ENCODE measurements around the gene MLEC. TPM values are rescaled to one million over a fixed set of nuclear protein-coding genes. Genes with fewer than 3 reads are reported as not detected.

The MLEC gene
- total RNA-seq, 1 donor from 2014 or later: 45.1 TPM

DNA sequence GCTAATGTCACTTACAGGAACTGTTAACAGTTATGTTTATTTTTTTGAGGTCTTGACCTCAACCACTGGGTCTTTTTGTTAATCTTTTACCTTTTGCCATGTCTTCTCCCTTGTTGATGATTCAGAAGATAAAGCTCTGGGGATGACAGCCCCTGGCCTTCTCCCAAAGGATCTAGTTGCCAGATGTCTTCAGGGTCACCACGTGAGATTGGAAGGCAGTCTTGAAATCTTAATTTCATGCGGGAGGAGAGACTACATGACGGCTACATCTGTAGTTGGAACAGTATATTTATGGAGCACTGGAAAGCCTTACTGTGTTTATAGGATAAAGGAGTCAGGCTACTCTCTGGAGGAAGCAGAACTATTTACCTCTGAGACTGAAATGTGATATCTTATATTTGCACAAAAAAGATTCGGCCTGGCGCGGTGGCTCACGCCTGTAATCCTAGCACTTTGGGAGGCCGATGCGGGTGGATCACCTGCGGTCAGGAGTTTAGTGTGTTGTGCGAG, 5.6 kb downstream of the MLEC start:
- DNase-seq (ENCODE audit: low read depth in 2 of 2): no peak

DNA sequence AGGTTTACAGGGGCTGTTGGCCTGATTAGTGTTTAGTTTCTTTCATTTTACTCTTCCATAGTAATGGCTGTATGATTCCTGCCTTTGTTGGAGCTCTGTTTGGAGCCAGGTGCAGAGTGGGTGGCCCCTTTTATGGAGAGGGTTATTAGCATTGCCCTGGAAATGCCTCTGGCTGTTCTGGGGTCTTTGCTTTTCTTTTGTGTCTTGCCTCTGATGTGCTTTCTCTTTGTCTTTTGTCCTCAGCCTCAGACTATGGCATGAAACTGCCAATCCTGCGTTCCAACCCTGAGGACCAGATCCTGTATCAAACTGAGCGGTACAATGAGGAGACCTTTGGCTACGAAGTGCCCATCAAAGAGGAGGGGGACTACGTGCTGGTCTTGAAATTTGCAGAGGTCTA, 6.9 kb downstream of the MLEC start:
- DNase-seq (ENCODE audit: low read depth in 2 of 2): no peak

DNA sequence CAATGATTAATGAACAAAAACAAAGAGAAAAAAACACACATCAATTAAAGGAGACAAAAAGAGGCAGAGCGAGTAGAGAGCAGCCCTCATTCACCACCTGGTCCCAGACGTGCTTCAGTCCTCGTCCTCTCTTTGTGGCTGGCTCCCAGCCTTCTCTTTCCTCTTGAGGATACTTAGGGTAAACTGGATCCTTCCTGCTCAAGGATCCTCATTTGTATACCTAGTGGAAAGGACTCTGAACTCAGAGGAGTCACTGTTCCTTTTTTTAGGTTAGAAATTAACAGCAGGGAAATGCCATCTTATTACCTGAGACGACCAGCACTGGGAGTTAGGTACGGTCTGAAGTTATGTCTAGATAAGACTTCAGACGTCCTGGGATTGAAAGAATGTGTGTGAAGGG, 9.7 kb downstream of the MLEC start:
- DNase-seq (ENCODE audit: low read depth in 2 of 2): no peak

DNA sequence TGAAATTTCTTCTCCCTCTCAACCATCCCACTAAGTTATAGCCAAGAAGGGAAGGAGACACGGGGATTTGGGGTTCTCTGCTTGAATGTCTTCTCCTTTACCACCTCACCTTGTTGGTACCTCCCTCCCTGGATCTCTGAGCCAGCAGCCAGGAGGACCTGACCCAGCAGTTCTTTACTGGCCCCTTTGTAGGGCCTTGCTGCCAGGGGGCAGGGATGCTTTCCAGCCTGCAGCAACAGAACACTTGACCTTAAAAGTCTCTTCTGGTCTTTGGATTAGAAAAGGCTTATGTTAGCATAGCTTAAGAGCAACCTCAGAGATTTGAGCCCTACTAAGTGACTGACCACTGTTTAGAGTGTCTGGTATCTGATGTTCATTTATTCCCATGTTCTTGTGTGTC, 10.4 kb downstream of the MLEC start:
- no peak for DNase-seq (ENCODE audit: low read depth in 2 of 2)

DNA sequence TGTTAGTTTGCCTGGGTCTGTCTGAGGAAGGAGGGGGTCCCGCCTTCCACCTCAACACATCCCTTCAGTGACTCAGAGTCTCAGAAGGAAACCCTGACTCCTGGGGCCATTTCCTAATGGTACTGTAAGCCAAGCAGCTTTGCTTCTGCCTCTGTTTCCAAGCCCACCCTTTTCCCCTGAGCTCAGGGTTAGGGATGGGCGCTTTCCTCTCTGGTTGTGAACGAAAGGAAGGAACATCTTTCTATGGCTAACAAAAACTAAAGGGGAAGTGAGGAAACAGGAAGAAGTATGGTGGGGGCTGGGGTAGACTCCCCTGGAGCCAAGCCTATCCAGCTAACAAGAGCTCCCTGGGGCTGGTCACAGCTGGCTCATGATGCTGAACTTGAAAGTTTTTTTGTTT, 11.7 kb downstream of the MLEC start:
- DNase-seq (ENCODE audit: low read depth in 2 of 2): peak in 1 of 2 donors; percentile 58

DNA sequence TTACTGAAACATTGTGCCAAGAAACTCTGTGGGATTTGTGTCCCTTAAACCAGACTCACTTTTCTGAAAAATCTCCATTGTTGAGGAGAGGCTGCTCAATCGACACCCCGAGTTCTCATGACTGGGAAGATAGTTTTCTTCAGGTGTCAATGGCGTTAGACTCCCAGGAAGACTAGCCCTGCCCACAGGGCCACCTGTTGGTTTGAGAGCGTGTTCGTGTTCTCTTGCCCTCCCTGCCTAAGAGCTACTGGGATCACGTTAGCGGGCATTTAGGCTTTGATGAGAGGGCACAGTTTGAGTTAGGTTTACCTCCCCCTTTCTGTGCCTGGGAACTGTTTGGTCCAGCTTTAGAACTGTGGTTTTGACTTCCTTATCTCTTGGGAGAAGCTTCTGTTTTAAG, 12.6 kb downstream of the MLEC start:
- no peak for DNase-seq (ENCODE audit: low read depth in 2 of 2)

DNA sequence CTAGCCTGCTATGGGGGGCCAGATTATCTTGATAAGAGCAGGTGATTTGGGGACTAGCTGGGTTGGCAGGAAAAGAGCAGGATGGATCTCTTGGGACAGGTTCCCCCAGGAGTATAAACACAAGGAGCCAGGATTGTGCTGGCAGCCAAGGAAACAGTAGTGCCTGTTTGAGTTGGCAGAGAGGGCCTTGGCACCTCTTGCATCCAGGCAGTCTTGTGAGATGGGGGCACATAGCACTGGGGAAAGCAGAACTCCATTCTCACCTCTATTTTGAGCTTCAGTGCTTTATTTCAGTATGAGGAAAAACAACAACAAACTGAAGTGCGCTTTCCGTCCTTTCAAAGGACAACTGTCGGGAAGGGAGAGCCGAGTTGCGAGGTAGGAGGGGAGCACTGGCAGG, 13.9 kb downstream of the MLEC start:
- DNase-seq (ENCODE audit: low read depth in 2 of 2): no peak

DNA sequence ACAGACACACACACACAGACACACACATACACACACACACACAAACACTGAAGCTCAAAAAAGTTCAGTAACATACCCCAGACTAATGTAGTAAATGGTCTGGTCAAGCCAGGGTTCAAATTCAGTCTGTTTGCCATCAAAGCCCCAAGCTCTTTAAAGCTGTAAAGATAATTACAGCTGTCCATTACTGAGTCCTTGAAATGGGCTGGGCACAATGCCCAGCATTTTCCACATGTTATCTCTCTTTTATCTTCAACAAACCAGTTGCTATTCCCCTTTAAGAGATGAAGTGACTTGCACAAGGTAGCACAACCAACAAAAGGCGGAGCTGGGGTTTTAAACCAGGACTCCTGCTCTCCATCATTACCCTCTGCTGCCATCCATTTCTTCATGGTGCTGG, 15.7 kb downstream of the MLEC start:
- no peak for DNase-seq (ENCODE audit: low read depth in 2 of 2)

DNA sequence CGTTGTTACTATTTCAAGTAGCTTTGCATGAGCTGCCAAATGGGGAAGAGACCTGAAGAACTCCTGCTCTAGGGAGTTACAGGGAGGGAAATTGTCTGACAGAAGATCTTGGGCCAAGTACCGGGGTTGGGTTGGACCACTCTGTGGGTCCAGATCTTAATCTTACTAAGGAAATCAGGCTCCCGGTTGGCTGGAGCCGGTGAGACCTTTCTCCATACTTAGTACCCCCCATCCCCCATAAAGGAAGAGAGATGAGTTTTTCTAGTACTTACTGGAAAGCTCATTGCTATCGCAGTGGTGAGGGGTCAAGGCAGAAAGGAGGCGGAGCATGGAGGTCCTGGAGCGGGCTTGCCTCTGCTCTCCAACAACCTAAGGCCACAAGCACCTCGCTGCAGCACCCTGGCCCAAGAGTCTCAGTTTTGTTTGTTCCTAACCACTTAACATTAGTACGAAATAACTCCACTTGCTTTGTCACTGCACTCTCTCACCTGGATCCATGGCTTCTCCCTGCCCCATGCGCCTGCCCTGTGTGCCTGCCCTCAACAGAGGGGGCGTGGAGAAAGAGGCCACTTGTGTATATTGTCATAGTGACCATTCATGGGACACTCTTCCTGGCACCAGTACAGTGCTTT, 16.5 kb downstream of the MLEC start:
- no peak for DNase-seq (ENCODE audit: low read depth in 2 of 2)

DNA sequence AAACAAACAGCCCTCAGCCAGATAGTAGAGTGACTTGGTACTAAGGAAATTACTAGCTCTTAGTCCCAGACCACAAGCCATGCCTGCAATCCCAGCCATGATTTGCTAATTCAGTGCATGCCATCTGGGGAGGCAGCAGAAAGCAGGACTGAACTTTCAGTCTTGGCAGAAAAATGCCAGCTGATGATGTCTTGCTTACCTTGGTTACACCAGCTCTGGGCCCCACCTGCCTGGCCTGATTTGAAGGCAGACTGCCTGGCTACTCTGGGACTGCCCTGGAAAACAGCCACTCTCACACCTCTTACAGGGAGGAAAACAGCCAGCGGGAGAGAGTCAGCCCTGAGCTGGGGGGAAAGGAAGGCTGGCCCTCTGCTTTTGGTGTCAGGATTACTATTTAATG, 18.7 kb downstream of the MLEC start:
- no peak for DNase-seq (ENCODE audit: low read depth in 2 of 2)

DNA sequence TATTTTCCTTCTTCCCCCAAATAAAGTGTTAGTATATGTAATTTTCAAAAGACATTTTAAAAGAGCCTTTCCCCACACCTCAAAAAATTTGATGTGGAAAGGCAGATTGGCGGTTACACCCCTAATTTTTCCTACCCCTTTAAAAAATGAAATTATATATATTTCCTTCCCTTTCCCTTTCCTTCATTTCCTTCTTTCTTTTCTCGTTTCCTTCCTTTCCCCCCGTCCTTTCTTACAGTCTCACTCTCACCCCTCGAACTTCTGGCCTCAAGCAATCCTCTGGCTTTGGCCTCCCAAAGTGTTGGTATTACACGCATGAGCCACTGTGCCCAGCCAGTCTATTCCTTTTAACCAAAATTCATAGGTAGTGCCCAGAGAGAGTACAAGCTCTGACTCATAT, 19.1 kb downstream of the MLEC start:
- no peak for DNase-seq (ENCODE audit: low read depth in 2 of 2)

DNA sequence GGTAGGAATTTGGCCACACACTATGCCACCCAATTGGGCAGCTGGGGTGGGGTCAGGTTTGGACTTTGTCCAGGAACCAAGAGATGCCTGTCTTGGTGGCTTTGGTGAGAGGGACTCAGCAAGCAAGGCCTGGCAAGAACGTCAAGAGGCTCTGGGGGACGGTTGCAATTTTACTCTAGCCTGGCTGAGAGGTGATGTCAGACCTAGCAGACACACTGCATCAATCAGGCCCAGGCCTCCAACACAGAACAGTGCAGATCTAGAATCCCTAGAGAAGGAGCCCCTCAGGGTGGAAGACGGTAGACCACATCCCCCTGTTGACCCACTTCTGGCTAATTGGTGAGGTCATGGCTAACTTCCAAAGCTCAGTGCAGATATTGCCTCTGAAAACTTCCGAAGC, 21.7 kb downstream of the MLEC start:
- no peak for DNase-seq (ENCODE audit: low read depth in 2 of 2)

DNA sequence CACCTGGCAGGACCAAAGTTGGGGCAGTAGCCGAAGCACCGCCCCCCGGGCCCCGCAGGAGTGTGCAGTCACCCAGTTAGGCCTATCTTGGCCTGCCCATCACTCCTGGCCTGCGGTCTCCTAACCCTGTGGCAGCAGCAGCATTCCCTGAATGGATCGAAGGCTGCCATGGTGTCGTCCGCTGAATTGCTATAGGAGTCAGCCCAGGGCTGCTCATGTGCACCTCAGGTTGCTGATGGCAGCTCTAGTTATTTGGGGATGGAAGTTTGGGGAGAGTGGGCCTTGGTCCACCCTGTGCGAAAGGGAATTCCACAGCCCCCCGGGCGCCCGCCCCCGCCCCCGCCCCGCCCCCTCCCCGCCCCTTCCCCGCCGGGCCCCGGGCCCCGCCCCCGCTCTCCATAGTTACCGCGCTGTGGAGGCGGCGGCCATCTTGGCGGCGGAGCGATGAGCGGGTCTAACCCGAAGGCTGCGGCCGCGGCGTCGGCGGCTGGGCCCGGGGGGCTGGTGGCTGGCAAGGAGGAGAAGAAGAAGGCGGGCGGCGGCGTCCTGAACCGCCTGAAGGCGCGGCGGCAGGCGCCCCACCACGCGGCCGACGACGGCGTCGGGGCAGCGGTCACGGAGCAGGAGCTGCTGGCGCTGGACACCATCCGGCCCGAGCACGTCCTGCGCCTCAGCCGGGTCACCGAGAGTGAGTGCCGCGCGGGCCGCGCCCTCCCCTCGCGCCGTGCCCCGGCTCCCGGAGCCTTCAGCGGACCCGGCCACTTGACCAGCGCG, 23.3 kb downstream of the MLEC start, which contains the start of gene UNC119B:
Gene UNC119B (plus strand): TSS at position 428 of the 774 bp plus-strand sequence. CDS start 17 bp downstream, at position 445.
- peak in 1 of 2 donors; percentile 50 for DNase-seq (ENCODE audit: low read depth in 2 of 2)

DNA sequence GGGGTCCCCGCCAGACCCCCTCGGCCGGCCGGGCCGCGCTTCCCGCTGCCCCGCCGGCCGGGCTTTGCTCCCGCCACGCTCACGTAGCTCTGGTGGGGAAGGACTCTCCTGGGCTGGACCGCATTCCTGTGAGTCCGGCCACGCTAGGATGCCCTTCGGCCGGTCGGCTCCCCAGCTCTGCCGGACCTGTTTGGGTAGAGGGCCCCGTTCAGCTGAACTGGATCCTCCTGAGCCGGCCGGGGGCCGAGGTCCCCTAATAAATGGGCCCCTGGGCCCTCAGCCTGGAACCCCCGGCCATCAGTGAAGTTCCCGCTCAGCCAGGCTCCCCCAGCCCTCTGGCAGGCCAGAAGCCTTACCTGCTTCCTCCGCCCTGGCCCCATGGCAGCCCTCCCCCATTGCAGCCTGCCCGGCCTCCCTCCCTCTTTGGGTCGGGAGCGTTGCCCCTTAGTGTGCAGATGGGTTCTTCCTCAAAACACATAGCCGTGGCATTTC, 23.9 kb downstream of the MLEC start:
- DNase-seq (ENCODE audit: low read depth in 2 of 2): peak in 1 of 2 donors; percentile 19

DNA sequence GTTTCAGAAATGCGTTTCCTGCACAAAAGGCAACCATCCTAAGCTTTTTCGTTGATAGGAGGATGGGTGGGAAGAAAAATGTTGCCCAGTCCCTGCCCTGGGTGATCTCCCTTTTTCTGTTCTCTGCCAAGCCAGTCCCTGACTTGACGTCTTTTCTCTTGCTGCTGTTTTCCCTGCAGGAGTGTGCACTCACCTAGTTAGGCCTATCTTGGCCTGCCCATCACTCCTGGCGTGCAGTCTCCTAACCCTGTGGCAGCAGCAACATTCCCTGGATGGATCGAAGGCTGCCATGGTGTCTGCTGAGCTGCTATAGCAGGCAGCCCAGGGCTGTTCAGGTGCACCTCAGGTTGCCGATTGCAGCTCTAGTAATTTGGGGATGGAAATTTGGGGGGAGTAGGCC, 24.5 kb downstream of the MLEC start:
- DNase-seq (ENCODE audit: low read depth in 2 of 2): no peak

DNA sequence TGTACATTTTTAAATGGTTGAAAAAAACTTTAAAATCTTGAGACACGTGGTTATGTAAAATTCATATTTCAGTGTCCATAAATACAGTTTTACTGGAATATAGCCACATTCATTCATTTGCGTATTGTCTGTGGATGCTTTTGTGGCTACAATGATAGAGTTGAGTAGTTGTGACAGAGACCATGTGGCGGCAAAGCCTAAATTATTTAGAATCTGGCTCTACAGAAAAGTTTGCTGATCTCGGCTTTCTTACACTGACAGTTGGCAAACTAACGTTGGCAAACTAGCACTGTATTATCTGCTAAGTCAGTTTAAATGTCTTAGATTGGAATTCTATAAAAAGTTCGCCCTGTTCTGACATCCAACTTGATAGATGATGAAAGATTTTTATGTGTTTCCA, 25.7 kb downstream of the MLEC start:
- DNase-seq (ENCODE audit: low read depth in 2 of 2): no peak

DNA sequence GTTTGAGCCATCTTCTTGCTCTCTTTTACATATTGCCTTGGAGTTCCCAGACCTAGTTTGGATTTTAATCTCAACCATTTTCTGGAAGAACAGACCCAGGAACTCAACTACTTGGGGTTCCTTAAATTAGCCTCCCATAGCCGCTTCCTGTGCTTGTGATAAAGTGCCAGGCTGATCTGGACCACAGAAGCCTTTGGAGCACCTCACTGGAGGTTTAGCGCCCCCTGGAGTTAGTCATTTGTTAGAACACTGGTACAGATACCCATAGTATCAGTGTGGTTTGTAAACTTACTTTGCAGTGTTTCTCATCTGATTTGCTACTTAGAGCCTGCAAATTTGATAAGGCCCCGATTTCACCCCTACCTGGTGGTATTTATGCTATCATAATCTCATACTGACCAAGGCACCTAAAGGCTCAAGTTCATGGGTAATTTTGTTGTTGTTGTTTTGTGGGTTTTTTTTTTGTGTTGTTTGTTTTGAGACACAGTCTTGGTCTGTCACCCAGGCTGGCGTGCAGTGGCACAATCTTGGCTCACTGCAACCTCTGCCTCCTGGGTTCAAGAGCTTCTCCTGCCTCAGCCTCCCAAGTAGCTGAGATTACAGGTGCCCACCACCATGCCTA, 27.0 kb downstream of the MLEC start:
- DNase-seq (ENCODE audit: low read depth in 2 of 2): peak; percentile 68 to 84

DNA sequence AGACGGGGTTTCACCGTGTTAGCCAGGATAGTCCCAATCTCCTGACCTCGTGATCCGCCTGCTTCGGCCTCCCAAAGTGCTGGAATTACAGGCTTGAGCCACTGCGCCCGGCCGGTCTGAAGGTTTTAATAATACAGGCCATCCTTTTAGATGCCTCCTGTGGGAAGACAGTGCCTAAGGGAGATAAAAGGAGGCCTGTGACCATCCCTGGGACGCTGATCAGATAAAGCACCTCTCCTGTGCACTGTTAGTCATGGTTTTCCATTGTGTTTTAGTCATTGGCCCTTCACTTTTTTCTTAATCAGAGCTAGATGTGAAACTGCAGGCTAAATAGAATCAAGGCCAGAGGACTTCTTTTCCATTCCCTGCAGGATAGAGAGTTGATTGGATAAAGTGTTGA, 31.1 kb downstream of the MLEC start:
- no peak for DNase-seq (ENCODE audit: low read depth in 2 of 2)

DNA sequence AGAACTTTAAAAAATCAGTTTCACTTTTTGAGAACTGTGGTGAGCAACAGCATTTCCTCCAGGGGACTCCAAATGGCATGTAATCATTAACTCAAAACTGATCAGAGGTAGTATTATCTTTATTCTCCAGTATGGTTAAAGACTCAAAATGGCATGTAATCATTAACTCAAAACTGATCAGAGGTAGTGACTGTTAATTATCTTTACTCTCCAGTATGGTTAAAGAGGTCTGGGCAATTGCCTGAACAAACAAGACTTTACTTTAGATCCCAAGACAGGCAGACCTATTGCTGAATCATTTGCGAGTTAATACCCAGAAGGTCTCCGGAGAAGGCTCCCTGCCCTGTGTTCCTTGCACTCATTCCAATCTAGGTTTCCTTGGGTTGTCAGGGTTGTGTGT, 32.1 kb downstream of the MLEC start:
- DNase-seq (ENCODE audit: low read depth in 2 of 2): no peak

DNA sequence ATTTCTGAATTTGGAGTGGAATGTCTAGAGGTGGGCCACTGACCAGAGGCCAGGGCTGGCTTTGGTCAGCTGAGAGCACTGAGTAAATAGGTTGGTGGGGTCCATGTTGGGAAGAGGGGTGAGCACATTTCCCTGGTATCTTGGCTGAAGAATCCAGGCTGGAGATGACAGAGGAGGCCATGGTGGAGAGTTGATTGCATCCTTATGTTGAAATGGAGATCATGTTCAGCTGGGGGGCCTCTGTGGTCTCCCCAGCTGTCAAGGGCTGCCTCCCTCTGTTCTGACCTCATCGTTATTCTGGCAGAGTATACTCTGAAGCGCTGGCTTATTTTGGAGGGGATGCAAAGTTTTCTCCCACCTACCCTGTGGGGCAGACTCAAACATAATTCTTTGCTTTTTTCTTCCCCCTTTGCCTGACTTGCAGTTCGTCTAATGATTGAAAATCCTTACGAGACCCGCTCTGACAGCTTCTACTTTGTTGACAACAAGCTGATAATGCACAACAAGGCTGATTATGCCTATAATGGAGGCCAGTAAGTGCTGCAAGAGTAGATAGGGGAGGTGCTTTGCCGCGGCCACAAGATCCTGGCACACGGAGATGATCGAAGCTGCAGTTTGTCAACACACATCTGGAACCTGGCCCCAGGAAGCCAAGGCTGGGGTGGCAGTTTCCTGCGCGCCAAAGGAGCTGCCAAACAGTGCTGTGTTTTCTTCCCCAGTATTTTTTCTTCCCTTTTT, 32.7 kb downstream of the MLEC start:
- DNase-seq (ENCODE audit: low read depth in 2 of 2): no peak

DNA sequence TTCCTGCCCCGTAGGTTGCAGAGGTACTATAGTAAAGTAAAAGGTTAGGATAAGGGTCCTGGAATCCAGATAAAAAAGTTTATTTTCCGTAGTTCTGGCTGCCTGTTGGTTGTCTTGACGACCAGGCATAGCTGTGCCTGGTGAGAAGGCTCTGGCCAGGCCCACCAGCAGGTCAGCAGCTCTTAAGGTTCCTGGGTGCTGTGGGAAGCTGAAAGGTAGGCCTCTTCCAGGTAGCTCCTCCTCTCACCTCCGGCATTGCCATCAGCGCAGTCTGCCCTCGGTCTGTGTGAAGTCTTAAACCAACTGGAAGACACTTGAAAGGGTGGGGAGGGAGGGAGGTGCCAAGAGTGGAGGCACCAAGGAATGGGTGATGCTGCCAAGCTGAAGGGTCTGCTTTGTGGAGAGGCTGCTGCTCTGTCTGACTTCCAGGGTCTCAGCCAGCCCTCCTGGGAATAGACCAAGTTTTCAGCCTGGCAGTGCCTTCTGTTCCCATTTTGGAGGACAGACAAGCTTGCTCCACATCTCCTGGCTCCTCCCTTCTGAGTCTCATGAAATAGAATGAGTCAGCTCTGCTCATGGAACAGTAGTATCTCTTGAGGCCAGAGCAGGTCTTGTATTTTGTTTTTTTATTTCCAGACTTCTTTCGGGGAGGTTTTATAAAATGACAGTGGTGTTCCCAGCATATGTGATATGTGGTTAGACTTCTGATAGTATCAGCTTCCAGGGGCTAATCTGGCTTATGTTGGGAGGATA, 33.5 kb downstream of the MLEC start:
- DNase-seq (ENCODE audit: low read depth in 2 of 2): no peak
